IPS-18c (cell line): ENCODE measurements around the gene UBE3D.
"Not testable (repeated sequence)": the region's sequence is repeated elsewhere in the genome, so short reads cannot be mapped to it uniquely, and the experiment has no call there.

Experiments
- H3K4me3 ChIP-seq: 2 replicates; pipeline ENCODE4 v1.7.0; 2013; ENCODE audit warnings: low read depth, mild to moderate bottlenecking, low read length, moderate library complexity; ENCODE audit not compliant: insufficient read depth
- H3K9me3 ChIP-seq: one replicate; pipeline ENCODE4 v1.6.1; 2013; ENCODE audit warnings: mild to moderate bottlenecking, low read length, moderate library complexity; ENCODE audit not compliant: control insufficient read depth, insufficient read depth

UBE3D gene

GRCh38 chr6:82875573-82876185, 190.0 kb downstream of the UBE3D start:
- Histone ChIP-seq H3K4me3 (no peak overlapping the region), H3K9me3 (no peaks in the 10 kb centered on the region)

GRCh38 chr6:82874867-82875266, 190.8 kb downstream of the UBE3D start:
- no peak overlapping the region for H3K4me3 ChIP-seq
- H3K9me3 ChIP-seq, result no peaks in the 10 kb centered on the region

- no peaks in the 10 kb centered on the region for H3K9me3 ChIP-seq
- no peak overlapping the region for H3K4me3 ChIP-seq
These were observed 193.5 kb downstream of the UBE3D start for GRCh38 chr6:82872185-82872584.

- H3K4me3 ChIP-seq, result no peak overlapping the region
These were observed 195.0 kb downstream of the UBE3D start for GRCh38 chr6:82870582-82871172.

GRCh38 chr6:82869493-82869892, 196.1 kb downstream of the UBE3D start:
- Histone ChIP-seq H3K9me3 (no peaks in the 10 kb centered on the region), H3K4me3 (no peak overlapping the region)

More at GRCh38 chr6:82870582-82871172, 195.0 kb downstream of the UBE3D start:
- no peaks in the 10 kb centered on the region for H3K9me3 ChIP-seq

GRCh38 chr6:82867946-82868345, 197.7 kb downstream of the UBE3D start:
- H3K9me3 ChIP-seq, result no peaks in the 10 kb centered on the region

GRCh38 chr6:82866446-82866845, 199.2 kb downstream of the UBE3D start:
- H3K9me3 ChIP-seq, result no peaks in the 10 kb centered on the region

More at GRCh38 chr6:82867946-82868345, 197.7 kb downstream of the UBE3D start:
- H3K4me3 ChIP-seq, result no peak overlapping the region

GRCh38 chr6:82865461-82865860, 200.2 kb downstream of the UBE3D start:
- H3K4me3 ChIP-seq, result no peak overlapping the region
- no peaks in the 10 kb centered on the region for H3K9me3 ChIP-seq

More at GRCh38 chr6:82866446-82866845, 199.2 kb downstream of the UBE3D start:
- H3K4me3 ChIP-seq, result no peak overlapping the region

- Histone ChIP-seq H3K9me3 (no peaks in the 10 kb centered on the region), H3K4me3 (no peak overlapping the region)
These were observed 201.9 kb downstream of the UBE3D start for GRCh38 chr6:82863781-82864180.

- H3K9me3 ChIP-seq, result no peaks in the 10 kb centered on the region
- no peak overlapping the region for H3K4me3 ChIP-seq
These were observed 203.1 kb downstream of the UBE3D start for GRCh38 chr6:82862543-82862942.

GRCh38 chr6:82861121-82861520, 204.5 kb downstream of the UBE3D start:
- Histone ChIP-seq H3K4me3 (no peak overlapping the region), H3K9me3 (no peaks in the 10 kb centered on the region)

GRCh38 chr6:82856077-82856476, 209.6 kb downstream of the UBE3D start:
- not testable (repeated sequence) for H3K4me3 ChIP-seq, H3K9me3 ChIP-seq

- H3K4me3 ChIP-seq, H3K9me3 ChIP-seq: not testable (repeated sequence)
These were observed 212.7 kb downstream of the UBE3D start for GRCh38 chr6:82852904-82853303.

GRCh38 chr6:82843291-82843885, 222.3 kb downstream of the UBE3D start:
- no peak overlapping the region for H3K4me3 ChIP-seq
- no peaks in the 10 kb centered on the region for H3K9me3 ChIP-seq

- H3K9me3 ChIP-seq, result no peaks in the 10 kb centered on the region
These were observed 222.9 kb downstream of the UBE3D start for GRCh38 chr6:82842721-82843120.

More at GRCh38 chr6:82842721-82843120, 222.9 kb downstream of the UBE3D start:
- H3K4me3 ChIP-seq, result no peak overlapping the region
